NB4 (cell line): ENCODE results near the gene NR2F2.

Experiments
- MAX ChIP-seq: IDR thresholded peaks from 2 replicates; pipeline ENCODE4 v1.6.1; 2011; ENCODE audit warnings: low read depth, low read length
- MYC ChIP-seq: IDR thresholded peaks from 2 replicates; pipeline ENCODE4 v1.6.1; 2011; ENCODE audit warnings: low read depth, low read length
- POLR2A ChIP-seq: IDR thresholded peaks from 2 replicates; pipeline ENCODE4 v1.6.1; 2011; ENCODE audit warnings: mild to moderate bottlenecking; ENCODE audit not compliant: insufficient read length; ENCODE audit errors: extremely low read depth
- TF ChIP-seq, protein P1 (sequence below): IDR thresholded peaks from one replicate; pipeline ENCODE4 v1.5.1; 2012; ENCODE audit warnings: low read depth, low read length

GRCh38 chr15:96366526-96366877, 36.0 kb downstream of the NR2F2 start:
- TF ChIP-seq, protein P1, sequence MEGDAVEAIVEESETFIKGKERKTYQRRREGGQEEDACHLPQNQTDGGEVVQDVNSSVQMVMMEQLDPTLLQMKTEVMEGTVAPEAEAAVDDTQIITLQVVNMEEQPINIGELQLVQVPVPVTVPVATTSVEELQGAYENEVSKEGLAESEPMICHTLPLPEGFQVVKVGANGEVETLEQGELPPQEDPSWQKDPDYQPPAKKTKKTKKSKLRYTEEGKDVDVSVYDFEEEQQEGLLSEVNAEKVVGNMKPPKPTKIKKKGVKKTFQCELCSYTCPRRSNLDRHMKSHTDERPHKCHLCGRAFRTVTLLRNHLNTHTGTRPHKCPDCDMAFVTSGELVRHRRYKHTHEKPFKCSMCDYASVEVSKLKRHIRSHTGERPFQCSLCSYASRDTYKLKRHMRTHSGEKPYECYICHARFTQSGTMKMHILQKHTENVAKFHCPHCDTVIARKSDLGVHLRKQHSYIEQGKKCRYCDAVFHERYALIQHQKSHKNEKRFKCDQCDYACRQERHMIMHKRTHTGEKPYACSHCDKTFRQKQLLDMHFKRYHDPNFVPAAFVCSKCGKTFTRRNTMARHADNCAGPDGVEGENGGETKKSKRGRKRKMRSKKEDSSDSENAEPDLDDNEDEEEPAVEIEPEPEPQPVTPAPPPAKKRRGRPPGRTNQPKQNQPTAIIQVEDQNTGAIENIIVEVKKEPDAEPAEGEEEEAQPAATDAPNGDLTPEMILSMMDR: no peak
- no peak for TF ChIP-seq POLR2A
- TF ChIP-seq MYC: no peak
- no peak for TF ChIP-seq MAX
